H1 (cell line): ENCODE data around the gene IRF5. TPM values are rescaled to one million over a fixed set of nuclear protein-coding genes. Genes with fewer than 3 reads are reported as not detected.

Source experiments
- CTCF ChIA-PET: fragments of 300-600 bp; sonication (Branson Sonifier 250); formaldehyde crosslinking; loops from one replicate; lab custom pipeline; 2021; ENCODE audit not compliant: partially characterized antibody; lab: Charles Lee
- POLR2A ChIA-PET: fragments of 300-600 bp; sonication (Branson Sonifier 250); formaldehyde crosslinking; loops from one replicate; lab custom pipeline; 2021; ENCODE audit warnings: inconsistent platforms; ENCODE audit not compliant: partially characterized antibody; lab: Charles Lee
- DNase-seq, 2 experiments: peaks; one replicate each; pipeline versions ENCODE4 v3.0.0 to v3.0.0-alpha.2; 2010 to 2022; ENCODE audit warnings: low spot score in 2 of 2, low read depth in 1 of 2, mixed read lengths in 1 of 2
- FAIRE-seq: peaks from 2 replicates; lab custom pipeline; 2011; peaks lifted over from hg19 to GRCh38; lab: Jason Lieb, UNC
- H2AFZ ChIP-seq: 2 replicates; pipeline ENCODE4 v1.8.1; 2012; ENCODE audit warnings: low read length, inconsistent platforms
- H2AK5ac ChIP-seq: 2 replicates; pipeline ENCODE4 v1.6.1; 2013; ENCODE audit warnings: low read depth, low read length
- H2BK120ac ChIP-seq: replicated peaks from 2 replicates; pipeline ENCODE3; 2013; ENCODE audit warnings: low read depth, low read length, inconsistent platforms
- H2BK12ac ChIP-seq: 2 replicates; pipeline ENCODE4 v1.6.1; 2013; ENCODE audit warnings: low read depth, low read length
- H2BK15ac ChIP-seq: 2 replicates; pipeline ENCODE4 v1.6.1; 2013; ENCODE audit warnings: low read length
- H2BK20ac ChIP-seq: 2 replicates; pipeline ENCODE4 v1.6.1; 2013; ENCODE audit warnings: low read length
- H2BK5ac ChIP-seq: 2 replicates; pipeline ENCODE4 v1.6.1; 2013; ENCODE audit warnings: low read depth, low read length
- H3K14ac ChIP-seq: 2 replicates; pipeline ENCODE4 v1.6.1; 2013; ENCODE audit warnings: inconsistent platforms; ENCODE audit not compliant: insufficient read length
- H3K18ac ChIP-seq: 2 replicates; pipeline ENCODE4 v1.6.1; 2013; ENCODE audit warnings: low read length; ENCODE audit errors: extremely low read depth
- H3K23ac ChIP-seq: 2 replicates; pipeline ENCODE4 v1.6.1; 2013; ENCODE audit warnings: inconsistent platforms; ENCODE audit not compliant: insufficient read length
- H3K23me2 ChIP-seq: 2 replicates; pipeline ENCODE4 v1.6.1; 2013; ENCODE audit warnings: low read depth, low read length
- H3K27ac ChIP-seq: 2 replicates; pipeline ENCODE4 v1.6.1; 2011; ENCODE audit warnings: low read depth, low read length, inconsistent platforms
- H3K27me3 ChIP-seq, 4 experiments: replicated peaks in 1 of 4; 1 replicate in 1 of 4; 2 replicates in 3 of 4; pipeline versions ENCODE4 v1.6.1 to v1.8.1; 2011 to 2013; ENCODE audit warnings: low read length in 3 of 4, mild to moderate bottlenecking in 3 of 4, inconsistent platforms in 2 of 4, mixed read lengths in 2 of 4, moderate library complexity in 1 of 4; ENCODE audit not compliant: control insufficient read depth in 3 of 4, insufficient read depth in 3 of 4; ENCODE audit errors: extremely low read depth in 1 of 4
- H3K36me3 ChIP-seq, 4 experiments: 2 replicates each; pipeline versions ENCODE4 v1.6.1 to v1.8.1; 2011 to 2013; ENCODE audit warnings: mild to moderate bottlenecking in 4 of 4, low read length in 3 of 4, moderate library complexity in 2 of 4, control low read depth in 1 of 4, inconsistent platforms in 1 of 4; ENCODE audit not compliant: insufficient read depth in 4 of 4, control insufficient read depth in 2 of 4
- H3K4ac ChIP-seq: replicated peaks from 2 replicates; pipeline ENCODE3; 2013; ENCODE audit warnings: low read length, low read depth, mixed read lengths, inconsistent platforms; ENCODE audit not compliant: insufficient read length
- H3K4me1 ChIP-seq, 4 experiments: replicated peaks in 1 of 4; 1 replicate in 1 of 4; 2 replicates in 3 of 4; pipeline versions ENCODE4 v1.6.1 to v1.8.1; 2011 to 2013; ENCODE audit warnings: low read length in 3 of 4, inconsistent platforms in 2 of 4, mixed read lengths in 1 of 4; ENCODE audit not compliant: insufficient read depth in 4 of 4, control insufficient read depth in 3 of 4
- H3K4me2 ChIP-seq, 2 experiments: 2 replicates each; pipeline versions ENCODE4 v1.6.1 to v1.8.1; 2011 to 2013; ENCODE audit warnings: low read depth in 2 of 2, low read length in 2 of 2, control low read depth in 1 of 2, inconsistent platforms in 1 of 2, mild to moderate bottlenecking in 1 of 2; ENCODE audit not compliant: insufficient read depth in 1 of 2
- H3K4me3 ChIP-seq, 4 experiments: fragments of 200-600, 300-600 bp in 1 of 4; sonication (generic), shearing (Covaris generic), sonication (Bioruptor Twin) in 1 of 4; 2 replicates each; pipeline versions ENCODE4 v1.5.1 to v1.8.1; 2011 to 2016; ENCODE audit warnings: low read length in 4 of 4, low read depth in 3 of 4, control low read depth in 2 of 4, inconsistent platforms in 2 of 4, mild to moderate bottlenecking in 2 of 4, mixed read lengths in 1 of 4, moderate library complexity in 1 of 4; ENCODE audit not compliant: insufficient read depth in 2 of 4; ENCODE audit errors: extremely low read depth in 1 of 4
- H3K56ac ChIP-seq: replicated peaks from 2 replicates; pipeline ENCODE3; 2013; ENCODE audit warnings: low read depth, mild to moderate bottlenecking, mixed read lengths, low read length, inconsistent platforms; ENCODE audit not compliant: insufficient read length
- H3K79me1 ChIP-seq: 2 replicates; pipeline ENCODE4 v1.6.1; 2013; ENCODE audit warnings: low read depth, low read length, control low read depth
- H3K79me2 ChIP-seq, 2 experiments: 2 replicates each; pipeline versions ENCODE4 v1.6.1 to v1.8.1; 2012 to 2013; ENCODE audit warnings: low read length in 2 of 2, mild to moderate bottlenecking in 2 of 2, inconsistent platforms in 1 of 2; ENCODE audit not compliant: insufficient read depth in 2 of 2, control insufficient read depth in 1 of 2
- H3K9ac ChIP-seq, 4 experiments: replicated peaks in 1 of 4; 1 replicate in 1 of 4; 2 replicates in 3 of 4; pipeline versions ENCODE4 v1.6.1 to v1.8.1; 2011 to 2013; ENCODE audit warnings: low read depth in 3 of 4, low read length in 3 of 4, control low read depth in 2 of 4, mild to moderate bottlenecking in 2 of 4, moderate library complexity in 2 of 4, inconsistent platforms in 1 of 4; ENCODE audit errors: extremely low read depth in 1 of 4
- H3K9me3 ChIP-seq, 2 experiments: 2 replicates each; pipeline versions ENCODE4 v1.6.1 to v1.8.1; 2012 to 2013; ENCODE audit warnings: mild to moderate bottlenecking in 2 of 2, moderate library complexity in 2 of 2, control low read depth in 1 of 2, inconsistent platforms in 1 of 2, low read depth in 1 of 2, low read length in 1 of 2, mixed read lengths in 1 of 2; ENCODE audit not compliant: insufficient read depth in 2 of 2
- H4K20me1 ChIP-seq, 2 experiments: replicated peaks in 1 of 2; 2 replicates each; pipeline versions ENCODE3 to v1.8.1; 2011 to 2013; ENCODE audit warnings: inconsistent platforms in 2 of 2, low read length in 2 of 2, mild to moderate bottlenecking in 1 of 2; ENCODE audit not compliant: insufficient read depth in 2 of 2, control insufficient read depth in 1 of 2
- H4K5ac ChIP-seq: 2 replicates; pipeline ENCODE4 v1.6.1; 2013; ENCODE audit warnings: low read length, low read depth, mixed read lengths, inconsistent platforms; ENCODE audit not compliant: insufficient read length
- H4K8ac ChIP-seq: 2 replicates; pipeline ENCODE4 v1.8.0; 2013; ENCODE audit warnings: mild to moderate bottlenecking, moderate library complexity, low read length, inconsistent platforms; ENCODE audit not compliant: insufficient read depth; ENCODE audit errors: extremely low read depth
- H4K91ac ChIP-seq: replicated peaks from 2 replicates; pipeline ENCODE3; 2013; ENCODE audit warnings: low read length, mixed read lengths, inconsistent platforms; ENCODE audit not compliant: insufficient read length
- CREB1 ChIP-seq: IDR thresholded peaks from 2 replicates; pipeline ENCODE4 v1.6.1; 2012; ENCODE audit warnings: inconsistent platforms
- CTBP2 ChIP-seq: IDR thresholded peaks from 2 replicates; pipeline ENCODE4 v1.7.0; 2011; ENCODE audit warnings: borderline replicate concordance, mild to moderate bottlenecking, moderate library complexity, mixed read lengths, low read length; ENCODE audit not compliant: insufficient read depth, insufficient read length
- GTF2F1 ChIP-seq: IDR thresholded peaks from 2 replicates; pipeline ENCODE4 v1.6.1; 2012; ENCODE audit warnings: low read depth, low read length, improper control_type of control experiment, borderline replicate concordance
- HDAC2 ChIP-seq, 2 experiments: fragments of 300-600 bp in 1 of 2; sonication (generic) in 1 of 2; IDR thresholded peaks; 2 replicates each; pipeline ENCODE4 v1.6.1; 2011 to 2012; ENCODE audit warnings: low read depth in 2 of 2, low read length in 2 of 2, mild to moderate bottlenecking in 2 of 2, moderate library complexity in 2 of 2, borderline replicate concordance in 1 of 2, inconsistent platforms in 1 of 2
- PHF8 ChIP-seq: fragments of 200-600 bp; sonication (generic); conservative IDR thresholded peaks from 2 replicates; pipeline ENCODE4 v1.7.1; 2012; ENCODE audit warnings: low read depth, mild to moderate bottlenecking, inconsistent platforms, low read length, moderate library complexity
- RBBP5 ChIP-seq: IDR thresholded peaks from 2 replicates; pipeline ENCODE4 v1.7.1; 2012; ENCODE audit warnings: low read depth, mild to moderate bottlenecking, inconsistent platforms, low read length, moderate library complexity, borderline replicate concordance
- RFX5 ChIP-seq: IDR thresholded peaks from 2 replicates; pipeline ENCODE4 v1.6.1; 2011; ENCODE audit warnings: low read depth, low read length, improper control_type of control experiment, borderline replicate concordance
- RNF2 ChIP-seq: fragments of 200-900, 300-1000 bp; sonication (generic); IDR thresholded peaks from 2 replicates; pipeline ENCODE4 v1.7.1; 2016; ENCODE audit warnings: borderline replicate concordance, low read depth, mild to moderate bottlenecking, antibody characterized with exemption, low read length; ENCODE audit not compliant: poor library complexity, severe bottlenecking; ENCODE audit errors: missing control alignments
- SIX5 ChIP-seq: IDR thresholded peaks from 2 replicates; pipeline ENCODE4 v1.6.1; 2011; ENCODE audit warnings: mild to moderate bottlenecking, low read depth, low read length
- SRF ChIP-seq: IDR thresholded peaks from 2 replicates; pipeline ENCODE4 v1.6.1; 2011; ENCODE audit warnings: mild to moderate bottlenecking, low read depth, low read length, moderate library complexity
- TAF7 ChIP-seq: optimal IDR thresholded peaks from 2 replicates; pipeline ENCODE3; 2011; ENCODE audit warnings: low read depth, mild to moderate bottlenecking, inconsistent platforms, low read length, moderate library complexity, borderline replicate concordance
- TEAD4 ChIP-seq: IDR thresholded peaks from 2 replicates; pipeline ENCODE4 v1.6.1; 2012; ENCODE audit warnings: low read depth, low read length, inconsistent platforms, mixed read lengths
- YY1 ChIP-seq: IDR thresholded peaks from 2 replicates; pipeline ENCODE4 v1.6.1; 2011; ENCODE audit warnings: low read depth, mild to moderate bottlenecking, low read length
- polyA plus RNA-seq, 7 experiments: library from polyadenylated mRNA; depleted of rRNA in 3 of 7; stranded (reverse) in 5 of 7; unstranded in 2 of 7; fragments of >200 nt in 5 of 7; fragments of 200-250 nt in 2 of 7; gene quantifications; 1 replicate in 5 of 7; 2 replicates in 1 of 7; 4 replicates in 1 of 7; pipeline versions ENCODE4 v1.2.1 to v1.2.3, GENCODE V29; 2011 to 2013; ENCODE audit warnings: missing spikeins in 2 of 7, mixed read lengths in 2 of 7
- total RNA-seq: library from RNA; stranded (reverse); fragmentation: NEBNext Ultra II Directional; extraction: Animal tissue kit (Norgen Biotek cat#: 25700); gene quantifications from 2 replicates; pipeline ENCODE4 v1.2.1, GENCODE V29; 2021

IRF5 gene
- total and polyA plus RNA-seq, 2 of the 8 experiments (the other 6 are each of a cell fraction or from before 2014, with no cell fraction given) = 0.28 to 1.1 TPM

GRCh38 chr7:128955981-128956380 lies 18.3 kb downstream of the IRF5 start:
- no peak overlapping the region for H2BK12ac ChIP-seq
- no peaks in the 10 kb centered on the region for H3K9me3 ChIP-seq
- no peak overlapping the region for H3K23ac ChIP-seq
- H3K4me3 ChIP-seq = no peak overlapping the region
- no peak overlapping the region for H3K9ac ChIP-seq
- peaks cover 4 to 68% (median 25%) of the 10 kb centered on the region in 4 experiments; a peak in 7 of 8 replicates for H3K36me3 ChIP-seq
- H4K20me1 ChIP-seq = peaks cover 0 to 1% of the 10 kb centered on the region in 2 experiments
- no peaks in the 10 kb centered on the region for H3K27me3 ChIP-seq
- POLR2A ChIA-PET = interaction anchor here (1.0 to 2.0 kb wide), 4 partner anchors 9 to 136 kb away, joined by 3 to 5 read pairs (median 4); partner anchors contain the start of gene KCP
- H2AK5ac ChIP-seq = no peak overlapping the region
- no peak for DNase-seq
- no peak overlapping the region for H4K91ac ChIP-seq
- no peak overlapping the region for H2BK120ac ChIP-seq
- TF ChIP-seq SRF (no peak), RBBP5 (no peak), HDAC2 (IDR thresholded peaks at IDR 0.05; ENCODE audit: borderline replicate concordance in 1 of 2, low read depth in 2 of 2, low read length in 2 of 2) (no peak), CREB1 (no peak), CTBP2 (no peak), RNF2 (no peak), PHF8 (no peak), RFX5 (no peak), YY1 (no peak), GTF2F1 (no peak), TAF7 (no peak), TEAD4 (no peak), SIX5 (no peak)
- H3K18ac ChIP-seq = no peak overlapping the region
- H2BK20ac ChIP-seq = no peak overlapping the region
- H2AFZ ChIP-seq = no peak overlapping the region
- H3K27ac ChIP-seq = no peak overlapping the region
- no peak overlapping the region for H2BK5ac ChIP-seq
- no peaks in the 10 kb centered on the region; the same call in 1 of the 2 replicates for H3K79me1 ChIP-seq
- H4K8ac ChIP-seq = no peak overlapping the region
- no peak overlapping the region for H3K4me2 ChIP-seq
- H3K23me2 ChIP-seq = no peaks in the 10 kb centered on the region; the same call in 1 of the 2 replicates
- no peak overlapping the region for H3K56ac ChIP-seq
- no peak overlapping the region for H3K4ac ChIP-seq
- H4K5ac ChIP-seq = no peak overlapping the region
- H2BK15ac ChIP-seq = no peak overlapping the region
- no peak overlapping the region for H3K14ac ChIP-seq
- no peak for FAIRE-seq
- CTCF ChIA-PET = interaction anchor here (0.7 to 6.8 kb wide), 15 partner anchors 10 to 208 kb away, joined by 3 to 44 read pairs (median 4); partner anchors contain the start of gene KCP
- H3K79me2 ChIP-seq = no peaks in the 10 kb centered on the region
- H3K4me1 ChIP-seq = peaks cover 0 to 2% (median 0%) of the 10 kb centered on the region in 4 experiments; a peak in 1 of 7 replicates
